Suppressor macrophage treated with lipopolysaccharide for 4 hours (primary cell): ENCODE measurements around the gene ENTPD8.

Source experiments
- DNase-seq: peaks from one replicate; pipeline ENCODE4 v3.0.0-alpha.2; 2020

ENTPD8 gene

DNA sequence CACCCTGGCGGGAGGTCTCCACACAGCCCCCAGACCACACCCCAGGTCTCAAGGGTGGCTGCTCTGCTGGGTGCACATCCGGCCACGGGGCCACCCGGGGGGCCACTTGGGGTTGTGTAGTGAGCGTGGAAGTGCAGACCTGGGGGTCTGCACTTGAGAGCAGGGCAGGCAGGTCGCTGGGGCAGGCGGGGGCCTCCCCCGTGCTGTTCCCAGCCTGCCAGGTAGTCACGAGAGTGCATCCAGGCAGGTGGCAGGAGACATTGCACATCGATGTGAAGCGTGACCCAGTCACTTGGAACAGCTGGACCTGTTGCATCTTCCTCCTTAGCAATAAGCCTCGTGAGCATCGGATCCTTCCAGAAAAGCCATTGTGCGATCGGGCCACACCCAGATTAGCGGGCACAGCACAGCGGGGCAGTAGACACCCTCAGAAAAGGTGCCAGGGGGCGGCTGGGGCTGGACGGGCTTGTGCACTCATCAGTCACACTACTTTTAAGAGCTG, 4.8 kb upstream of the ENTPD8 start:
- no peak for DNase-seq

DNA sequence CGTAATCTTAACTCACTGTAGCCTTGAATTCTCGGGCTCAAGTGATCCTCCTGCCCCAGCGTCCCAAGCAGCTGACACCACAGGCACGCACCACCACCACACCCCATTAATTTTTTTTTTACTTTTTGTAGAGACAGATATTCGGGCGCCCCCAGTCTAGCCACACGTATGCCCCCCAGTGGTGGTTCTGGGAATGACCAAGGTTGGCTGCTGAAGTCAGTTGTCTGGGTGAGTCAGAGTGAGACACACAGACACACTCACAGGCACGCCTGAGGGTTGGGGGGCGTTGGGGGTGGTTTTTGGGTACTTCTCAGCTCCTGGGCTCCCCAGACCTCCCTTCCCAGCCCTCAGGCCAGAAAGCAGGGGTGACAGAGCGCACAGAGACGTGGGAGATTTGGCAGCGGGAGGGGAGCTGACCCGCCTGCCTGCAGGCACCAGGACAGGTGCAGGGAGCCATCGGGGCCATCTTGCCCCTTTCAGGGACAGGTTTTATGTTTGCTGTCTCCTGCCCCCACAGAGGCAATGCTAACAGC, 4.2 kb upstream of the ENTPD8 start:
- peak; percentile 86 for DNase-seq

DNA sequence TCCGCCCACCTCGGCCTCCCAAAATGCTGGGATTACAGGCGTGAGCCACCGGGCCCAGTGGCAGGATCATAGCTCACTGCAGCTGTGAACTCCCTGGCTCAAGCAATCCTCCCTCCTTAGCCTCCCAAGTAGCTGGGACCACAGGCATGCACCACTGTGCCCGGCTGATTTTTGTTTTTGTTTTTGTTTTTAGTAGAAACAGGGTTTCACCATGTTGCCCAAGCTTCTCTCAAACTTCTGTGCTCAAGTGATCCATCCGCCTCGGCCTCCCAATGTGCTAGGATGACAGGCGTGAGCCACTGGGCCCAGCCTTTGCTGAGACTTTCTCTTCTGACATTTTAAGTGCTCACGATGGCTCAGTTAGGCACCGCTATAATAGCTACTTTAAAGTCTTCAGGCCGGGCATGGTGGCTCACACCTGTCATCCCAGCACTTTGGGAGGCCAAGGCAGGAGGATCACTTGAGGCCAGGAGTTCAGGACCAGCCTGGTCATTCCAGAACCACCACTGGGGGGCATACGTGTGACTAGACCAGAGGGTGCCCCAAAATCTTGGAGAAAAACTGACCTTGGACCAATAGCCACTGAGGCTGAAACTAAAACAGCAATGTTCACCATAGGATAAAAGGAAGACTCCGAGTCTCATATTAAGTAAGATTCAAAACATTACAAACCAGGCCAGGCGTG, 3.1 kb upstream of the ENTPD8 start:
- no peak for DNase-seq

DNA sequence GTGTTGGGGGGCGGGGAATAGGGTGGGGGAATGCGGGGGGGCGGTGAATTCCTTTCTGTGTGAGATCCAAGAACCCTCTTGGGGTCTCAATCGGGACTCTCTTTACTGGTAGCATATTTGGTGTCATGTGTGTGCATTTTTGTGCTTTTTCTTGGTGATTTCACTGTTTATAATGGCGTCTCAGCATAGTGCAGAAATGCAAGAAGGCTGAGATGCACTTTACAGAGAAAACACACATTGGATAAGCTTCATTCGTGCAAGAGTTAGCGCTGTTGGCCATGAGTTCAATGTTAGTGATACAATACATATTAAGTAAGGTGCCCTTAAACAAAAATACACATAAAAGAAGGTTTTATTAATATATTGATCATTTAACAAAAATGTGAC, 771 bp upstream of the ENTPD8 start:
- no peak for DNase-seq

DNA sequence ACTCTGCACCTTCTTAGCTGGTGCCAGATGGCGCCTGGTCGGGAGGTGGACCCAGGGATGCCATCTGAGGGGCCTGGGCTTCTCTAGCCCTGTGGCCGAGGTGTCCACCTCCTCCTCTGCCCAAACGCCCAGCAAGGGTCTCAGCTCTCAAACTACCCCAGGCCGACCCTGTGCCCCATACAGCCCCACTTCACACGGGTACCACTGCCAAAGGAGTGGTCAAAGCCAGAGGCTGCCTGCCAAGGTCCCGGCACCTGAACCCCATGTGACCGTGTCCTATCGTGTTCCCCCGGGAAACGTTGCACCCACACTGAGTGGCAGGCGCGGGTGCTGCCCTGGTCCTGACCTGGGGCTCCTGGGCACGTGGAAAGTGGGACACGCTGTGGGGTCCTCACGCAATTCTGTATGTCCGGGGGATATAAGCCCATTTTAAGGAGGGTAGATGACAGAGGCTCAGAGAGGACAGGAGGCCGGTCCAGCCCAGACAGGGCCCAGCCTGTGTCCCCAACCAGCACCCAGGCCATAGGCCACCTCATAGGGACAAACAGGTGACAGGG, 1.9 kb downstream of the ENTPD8 start:
- no peak for DNase-seq

DNA sequence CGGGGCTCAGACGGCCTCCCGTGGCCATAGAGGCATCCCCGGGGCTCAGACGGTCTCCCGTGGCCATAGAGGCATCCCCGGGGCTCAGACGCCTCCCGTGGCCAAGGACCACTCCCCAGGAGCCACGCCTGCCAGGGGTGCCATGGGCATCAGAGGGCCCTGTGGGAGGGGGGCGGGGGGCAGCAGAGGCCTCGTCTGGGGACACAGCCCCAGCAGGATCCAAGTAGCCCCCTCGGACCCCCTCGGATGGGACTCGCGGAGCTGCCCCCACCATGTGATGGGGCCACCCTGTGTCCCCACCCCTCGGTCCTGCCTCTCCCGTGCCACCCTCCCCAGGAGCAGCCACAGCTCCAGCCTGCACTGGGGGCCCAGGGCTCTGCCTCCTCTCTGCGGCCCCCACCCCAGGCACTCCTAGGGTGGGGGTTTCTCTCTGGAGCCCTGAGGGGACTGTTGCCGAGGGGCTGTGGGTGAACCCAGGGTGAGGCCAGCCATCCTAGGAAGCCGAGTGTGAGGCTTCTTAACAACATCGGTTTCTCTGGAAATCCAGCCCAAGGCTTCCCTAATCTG, 2.5 kb downstream of the ENTPD8 start:
- no peak for DNase-seq

DNA sequence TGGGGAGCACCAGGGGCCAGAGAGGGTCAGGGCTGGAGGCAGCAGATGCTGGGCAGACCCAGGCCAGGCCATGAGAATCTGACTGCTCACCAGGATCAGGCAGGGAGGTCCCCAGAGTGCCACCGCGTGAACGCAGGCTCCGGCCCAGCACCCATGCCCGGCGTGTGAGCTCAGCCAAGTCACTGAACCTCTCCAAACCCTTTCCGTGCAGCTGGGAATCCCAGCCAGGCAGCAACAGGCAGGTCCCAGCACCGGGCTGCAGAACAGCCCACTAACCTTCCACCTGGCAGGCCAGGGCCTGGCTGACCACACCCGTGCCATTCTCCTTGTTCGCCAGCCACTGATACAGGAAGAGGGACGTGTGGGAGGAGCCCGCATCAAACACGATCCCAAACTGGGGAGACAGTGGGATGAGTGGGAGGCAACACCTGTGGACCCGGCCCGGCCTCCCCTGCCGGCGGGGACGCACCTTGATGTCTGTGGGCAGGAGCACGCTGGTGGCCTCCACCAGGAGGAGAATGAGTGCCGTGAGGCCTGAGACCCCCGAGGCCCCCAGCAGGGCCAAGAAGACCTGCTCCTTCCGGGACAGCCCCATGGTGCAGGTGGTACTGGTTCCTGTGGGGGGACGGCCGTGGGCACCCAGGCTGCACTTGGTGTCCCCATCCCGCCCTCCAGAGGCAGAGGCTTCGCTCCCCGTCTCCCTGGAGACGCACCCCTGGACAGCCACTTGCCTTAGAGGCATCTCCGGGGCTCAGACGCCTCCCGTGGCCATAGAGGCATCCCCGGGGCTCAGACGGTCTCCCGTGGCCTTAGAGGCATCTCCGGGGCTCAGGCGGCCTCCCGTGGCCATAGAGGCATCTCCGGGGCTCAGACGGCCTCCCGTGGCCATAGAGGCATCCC, 3.2 kb downstream of the ENTPD8 start:
- DNase-seq, result no peak

DNA sequence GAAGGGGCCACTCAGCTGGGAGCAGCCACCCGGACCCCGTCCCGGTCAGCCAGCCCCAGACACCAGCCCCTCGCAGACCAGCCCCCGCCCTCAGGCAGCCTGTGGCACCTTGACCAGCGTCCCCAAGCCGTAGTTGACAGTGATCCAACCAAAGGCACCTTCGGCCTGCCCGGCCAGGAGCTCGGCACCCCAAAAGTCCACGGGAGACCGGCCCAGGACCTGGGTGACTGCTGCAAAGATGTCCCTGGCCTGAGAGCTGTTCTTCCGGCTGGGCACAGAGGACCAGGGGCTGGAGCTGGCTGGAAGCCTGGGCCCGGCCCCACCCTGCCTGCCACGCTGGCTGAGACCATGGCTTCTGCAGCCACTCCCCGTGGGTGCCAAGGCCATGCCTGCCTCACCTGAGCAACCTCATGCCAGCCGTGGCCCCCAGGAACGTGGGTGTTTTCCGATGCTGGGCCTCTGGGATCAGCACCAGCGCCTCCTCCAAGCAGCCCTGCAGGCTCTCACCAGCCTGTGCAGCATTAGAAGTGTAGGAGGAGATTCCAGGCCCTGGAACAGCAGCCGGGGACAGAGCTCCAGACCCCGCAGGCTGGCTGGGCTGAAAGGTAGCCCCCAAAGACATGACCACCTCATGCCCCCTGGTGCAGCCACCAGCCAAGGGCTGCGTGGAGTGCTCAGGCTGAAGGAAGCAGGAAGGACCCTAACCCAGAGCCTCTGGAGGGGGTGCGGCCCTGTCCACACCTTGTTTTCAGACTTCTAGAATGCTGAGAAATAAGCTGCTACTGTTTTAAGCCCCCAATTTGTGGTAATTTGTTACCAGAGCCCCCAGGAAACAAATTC, 4.2 kb downstream of the ENTPD8 start:
- DNase-seq, result no peak

DNA sequence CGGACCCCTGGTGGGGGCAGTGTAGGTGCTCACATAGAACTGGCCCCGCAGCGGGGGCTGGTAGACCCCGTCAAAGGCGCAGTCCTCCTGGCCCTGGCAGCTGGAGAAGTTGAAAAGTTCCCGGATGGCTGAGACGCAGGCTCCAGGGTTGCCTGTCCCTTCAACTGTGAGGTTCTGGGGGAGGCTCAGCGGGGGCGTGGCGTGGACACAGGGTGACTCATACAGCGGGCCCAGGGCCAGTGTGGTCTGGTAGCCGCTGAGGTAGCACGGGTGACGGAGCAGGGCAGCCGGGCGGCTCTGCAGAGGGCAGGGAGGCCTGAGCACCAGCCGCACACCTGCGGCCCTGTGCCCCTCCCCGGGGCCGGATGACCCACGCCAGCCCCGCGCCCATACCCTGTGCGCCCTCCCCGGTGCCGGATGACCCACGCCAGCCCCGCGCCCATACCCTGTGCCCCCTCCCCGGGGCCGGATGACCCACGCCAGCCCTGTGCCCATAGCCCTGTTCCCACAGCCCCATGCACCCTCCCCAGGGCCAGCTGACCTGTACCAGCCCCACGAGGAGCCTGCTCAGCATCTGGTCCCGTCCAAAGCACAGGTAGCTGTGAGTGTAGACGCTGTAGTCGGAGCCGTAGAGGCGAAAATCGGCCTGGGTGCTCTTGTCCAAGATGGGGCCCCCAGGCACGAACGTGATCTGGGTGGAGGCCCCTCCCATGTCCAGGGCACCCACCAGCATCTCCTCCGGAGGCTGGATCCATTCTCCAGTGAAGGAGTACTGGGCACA, 5.0 kb downstream of the ENTPD8 start:
- peak; percentile 28 for DNase-seq

DNA sequence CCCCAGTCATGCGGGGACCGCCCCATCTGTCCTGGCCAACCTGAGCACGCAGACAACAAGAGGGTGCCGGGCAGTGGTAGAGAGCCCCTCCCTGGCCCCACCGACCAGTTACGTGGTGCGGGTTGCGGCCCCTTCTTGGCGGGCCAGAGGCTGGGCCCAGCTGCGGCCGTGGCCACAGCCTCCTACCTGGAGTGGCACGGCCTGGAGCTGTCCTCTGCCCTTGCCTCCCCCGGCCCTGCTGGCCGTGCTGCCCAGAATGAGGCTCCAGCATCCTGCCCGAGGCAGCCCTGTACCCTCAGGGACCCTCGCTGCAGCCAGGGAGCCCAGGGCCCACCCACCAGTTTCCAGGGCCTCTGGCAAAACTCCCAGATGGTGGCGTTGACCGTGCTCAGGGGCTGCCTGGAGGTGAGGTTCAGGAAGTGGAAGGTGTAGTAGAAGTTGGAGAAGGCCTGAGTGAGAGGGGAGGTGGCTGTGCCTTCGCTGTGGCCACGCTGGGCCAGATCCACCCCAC, 5.7 kb downstream of the ENTPD8 start:
- no peak for DNase-seq

DNA sequence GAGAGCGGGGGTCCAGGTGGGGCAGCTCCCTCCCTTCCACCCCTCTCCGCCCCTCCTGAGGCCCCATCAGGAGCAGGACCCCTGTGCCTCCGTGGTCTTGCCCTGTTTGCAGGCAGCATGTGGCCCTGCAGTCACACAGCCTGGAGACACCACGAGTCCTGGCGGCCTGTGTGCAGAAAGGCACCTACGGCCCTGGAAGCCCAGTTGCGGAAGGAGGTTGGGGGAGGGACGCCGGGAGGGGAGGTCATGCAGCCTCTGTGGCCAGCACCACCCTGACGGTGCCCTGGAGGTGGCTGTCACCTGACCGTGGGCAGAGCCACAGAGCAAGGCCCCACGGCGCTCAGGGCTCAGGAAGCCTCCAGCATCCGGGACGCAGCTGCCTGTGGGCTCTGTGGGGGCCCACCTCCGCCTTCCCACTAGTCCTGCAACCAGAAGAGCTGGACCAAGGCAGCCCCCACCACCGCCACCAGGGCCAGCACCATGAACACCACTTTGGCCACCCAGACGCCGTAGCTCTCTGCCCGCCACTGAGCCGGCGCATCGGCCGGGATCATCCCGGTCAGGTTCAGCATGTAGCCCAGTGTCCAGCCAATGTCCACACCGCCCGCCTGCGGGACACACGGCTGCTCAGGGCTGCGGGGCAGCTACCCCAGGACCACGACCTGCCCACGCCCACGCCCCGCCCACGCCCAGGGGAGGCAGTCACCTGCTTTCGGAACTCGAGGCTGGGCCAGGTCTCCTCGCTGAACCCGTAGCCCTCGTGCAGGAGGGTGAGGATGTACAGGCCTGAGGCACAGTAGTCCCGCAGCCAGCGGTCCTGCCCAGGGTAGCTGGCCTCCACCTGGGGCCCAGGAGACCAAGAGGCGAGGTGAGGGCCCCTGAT, 6.4 kb downstream of the ENTPD8 start:
- DNase-seq, result no peak

DNA sequence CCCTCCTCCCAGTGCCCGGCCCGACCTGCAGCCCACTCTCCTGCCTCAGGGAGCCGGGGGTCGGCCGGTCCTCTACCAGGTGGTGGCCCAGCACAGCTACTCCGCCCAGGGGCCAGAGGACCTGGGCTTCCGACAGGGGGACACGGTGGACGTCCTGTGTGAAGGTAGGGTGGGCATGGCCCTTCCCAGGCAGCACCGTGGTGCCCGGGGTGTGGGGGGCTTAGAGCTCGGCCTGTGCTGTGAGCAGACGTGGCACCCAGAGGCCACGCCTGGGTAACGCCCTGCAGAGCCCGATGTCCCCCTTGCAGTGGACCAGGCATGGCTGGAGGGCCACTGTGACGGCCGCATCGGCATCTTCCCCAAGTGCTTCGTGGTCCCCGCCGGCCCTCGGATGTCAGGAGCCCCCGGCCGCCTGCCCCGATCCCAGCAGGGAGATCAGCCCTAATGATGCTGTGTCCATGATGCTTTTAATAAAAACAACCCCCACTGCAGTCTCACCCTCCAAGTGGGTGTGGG, 7.2 kb downstream of the ENTPD8 start:
- DNase-seq, result no peak

DNA sequence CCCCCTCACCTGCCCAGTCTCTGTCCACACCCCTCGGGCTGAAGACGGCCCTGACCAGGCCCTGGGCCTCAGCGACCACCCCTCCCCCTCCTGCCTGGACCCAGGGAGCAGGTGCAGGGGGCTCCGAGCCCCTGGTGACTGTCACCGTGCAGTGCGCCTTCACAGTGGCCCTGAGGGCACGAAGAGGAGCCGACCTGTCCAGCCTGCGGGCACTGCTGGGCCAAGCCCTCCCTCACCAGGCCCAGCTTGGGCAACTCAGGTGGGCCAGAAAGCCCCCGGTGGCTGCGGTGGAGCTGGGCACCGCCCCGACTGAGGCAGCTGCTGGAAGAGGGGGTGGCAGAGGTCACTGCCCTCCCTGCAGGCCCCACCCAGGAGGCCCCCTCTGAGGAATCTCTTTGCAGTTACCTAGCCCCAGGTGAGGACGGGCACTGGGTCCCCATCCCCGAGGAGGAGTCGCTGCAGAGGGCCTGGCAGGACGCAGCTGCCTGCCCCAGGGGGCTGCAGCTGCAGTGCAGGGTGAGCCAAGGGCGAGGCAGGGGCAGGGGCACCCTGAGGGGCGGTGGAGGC, 7.7 kb downstream of the ENTPD8 start:
- DNase-seq, result no peak

DNA sequence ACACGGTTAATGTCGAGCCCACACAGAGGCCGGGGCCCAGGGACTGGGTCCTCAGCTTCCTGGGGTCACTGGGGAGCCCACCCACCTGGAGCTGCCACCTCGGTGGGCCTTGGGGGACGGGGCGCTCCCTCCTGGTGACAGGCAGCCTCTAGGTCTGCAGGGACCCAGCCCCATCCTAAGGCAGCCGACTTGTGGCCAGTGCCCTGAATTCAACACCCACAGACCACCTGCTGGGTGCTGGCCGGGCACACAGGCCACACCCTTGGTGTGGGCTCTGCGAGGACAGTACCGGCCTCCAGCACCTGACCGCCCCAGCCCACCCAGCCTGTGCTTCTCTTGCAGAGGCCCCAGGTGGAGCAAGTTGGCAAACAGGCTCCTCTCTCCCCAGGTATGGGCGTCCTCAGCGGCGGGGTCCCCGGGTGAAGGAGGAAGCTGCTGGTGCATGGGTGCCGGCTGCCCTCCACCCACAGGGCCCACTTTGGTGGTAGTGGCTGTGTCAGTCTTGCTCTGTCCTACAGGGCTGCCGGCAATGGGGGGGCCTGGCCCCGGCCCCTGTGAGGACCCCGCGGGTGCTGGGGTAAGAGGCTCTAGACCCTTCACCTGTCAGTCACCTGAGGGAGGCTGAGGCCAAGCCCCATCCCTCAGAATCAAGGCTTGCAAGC, 8.3 kb downstream of the ENTPD8 start:
- no peak for DNase-seq

DNA sequence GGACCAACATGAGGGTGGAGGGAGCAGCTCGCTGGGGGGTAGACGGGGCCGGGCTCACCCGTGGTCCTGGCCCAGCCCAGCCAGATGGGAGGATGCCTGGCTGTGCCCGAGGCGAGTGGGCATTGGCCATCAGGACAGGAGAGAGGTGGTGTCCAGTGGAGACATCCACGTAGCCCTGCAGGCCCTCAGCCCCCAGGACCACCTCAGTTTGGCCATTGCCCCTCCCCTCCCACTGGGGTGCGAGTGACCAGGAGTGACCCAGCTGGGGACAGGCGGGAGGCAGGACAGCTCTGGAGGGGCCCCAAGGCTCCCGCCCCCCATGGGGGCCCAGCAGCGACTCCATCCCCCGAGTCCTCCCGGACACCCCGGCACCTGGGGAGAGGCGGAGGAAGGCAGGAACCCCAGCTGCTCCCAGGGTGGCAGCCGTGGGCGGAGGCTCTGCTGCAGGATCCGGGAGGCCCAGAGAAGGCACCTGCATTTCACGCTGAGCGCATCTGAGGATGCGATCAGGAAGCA, 9.7 kb downstream of the ENTPD8 start:
- DNase-seq, result no peak

DNA sequence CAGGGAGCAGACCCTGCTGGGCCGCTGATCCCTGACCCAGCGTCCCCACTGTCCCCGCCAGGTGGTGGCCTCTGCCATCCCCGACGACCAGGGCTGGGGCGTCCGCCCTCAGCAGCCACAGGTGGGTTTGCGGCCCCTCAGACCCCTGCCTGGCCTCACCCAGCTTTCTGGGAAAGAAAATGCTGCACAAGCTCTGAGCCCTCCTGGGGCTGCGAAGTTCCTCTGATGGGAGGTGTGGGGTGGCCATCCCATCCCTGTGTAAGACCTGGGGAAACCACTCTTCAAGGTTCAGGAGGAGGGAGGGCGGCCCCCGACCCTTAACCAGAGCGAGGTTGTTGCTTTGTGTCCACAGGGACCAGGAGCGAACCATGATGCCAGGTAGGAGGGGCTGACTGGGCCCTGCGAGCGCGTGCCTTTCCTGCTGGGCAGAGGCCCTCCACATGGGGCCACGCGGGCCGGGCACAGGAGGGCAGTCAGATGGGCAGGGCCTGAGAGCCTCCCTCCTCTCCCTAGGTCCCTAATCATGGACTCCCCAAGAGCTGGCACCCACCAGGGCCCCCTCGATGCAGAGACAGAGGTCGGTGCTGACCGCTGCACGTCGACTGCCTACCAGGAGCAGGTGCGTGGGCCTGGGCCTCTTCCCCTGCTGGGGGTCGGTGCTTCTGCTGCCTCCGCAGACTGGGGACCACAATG, 10.3 kb downstream of the ENTPD8 start:
- no peak for DNase-seq

DNA sequence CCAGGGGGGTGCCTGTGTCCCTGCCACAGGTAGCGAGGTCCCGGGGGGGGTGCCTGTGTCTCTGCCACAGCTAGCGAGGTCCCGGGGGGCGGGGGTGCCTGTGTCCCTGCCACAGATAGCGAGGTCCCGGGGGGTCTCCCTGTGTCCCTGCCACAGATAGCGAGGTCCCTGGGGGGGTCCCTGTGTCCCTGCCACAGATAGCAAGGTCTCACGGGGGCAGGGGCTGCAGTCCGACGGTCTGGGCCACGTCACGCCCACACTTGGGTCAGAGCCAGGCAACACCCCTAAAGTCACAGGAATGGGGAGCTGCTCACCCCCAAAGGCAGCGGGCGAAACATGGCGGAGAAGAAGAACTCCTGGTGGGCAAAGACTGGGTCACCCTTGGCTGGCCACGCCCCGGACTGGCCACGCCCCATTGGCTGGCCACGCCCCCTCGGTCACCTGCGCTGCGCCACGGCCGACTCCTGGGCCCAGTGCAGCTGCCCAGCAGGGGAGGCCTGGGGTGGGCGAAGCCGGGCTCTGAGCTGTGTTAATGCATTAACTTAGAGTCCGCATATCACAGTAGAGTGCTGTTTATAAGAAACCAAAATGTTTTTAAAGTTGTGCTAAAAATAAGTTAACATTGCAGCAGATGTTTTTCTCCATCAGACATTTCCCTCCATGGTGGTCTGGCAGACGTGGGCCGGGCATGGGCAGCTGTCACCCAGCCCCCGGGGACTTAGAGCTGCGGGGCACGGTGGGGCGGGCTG, 11.0 kb downstream of the ENTPD8 start:
- DNase-seq, result no peak

DNA sequence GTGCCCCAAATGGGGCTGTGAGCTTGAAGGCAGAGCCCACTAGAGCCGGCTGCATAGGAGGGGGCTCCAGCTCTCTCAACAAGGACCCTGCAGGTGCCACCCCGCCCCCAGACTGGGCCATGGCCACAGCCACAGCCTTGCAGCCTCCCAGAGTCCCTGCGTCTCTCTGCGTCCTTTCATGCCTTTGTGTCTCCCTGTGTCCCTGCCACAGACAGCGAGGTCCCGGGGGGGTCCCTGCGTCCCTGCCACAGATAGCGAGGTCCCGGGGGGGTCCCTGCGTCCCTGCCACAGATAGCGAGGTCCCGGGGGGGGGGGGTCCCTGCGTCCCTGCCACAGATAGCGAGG, 11.6 kb downstream of the ENTPD8 start:
- no peak for DNase-seq
